Measurements from ENCODE around the gene ANXA5. TPM values are rescaled to one million over a fixed set of nuclear protein-coding genes. Genes with fewer than 3 reads are reported as not detected.

Gene ANXA5
- total RNA-seq, 1 donor from 2014 or later = 130 TPM

GRCh38 chr4:121690001-121690400, 6.8 kb downstream of the ANXA5 start:
- no peak for TF ChIP-seq CTCF (IDR thresholded peaks at IDR 0.05; ENCODE audit: unreplicated experiment)
- no peak overlapping the region for H3K27ac Mint-ChIP-seq
- peaks cover 7% of the 10 kb centered on the region for H3K4me1 Mint-ChIP-seq
- peaks cover 17% of the 10 kb centered on the region for H3K36me3 Mint-ChIP-seq
- no peak overlapping the region for H3K4me3 Mint-ChIP-seq
- no peaks in the 10 kb centered on the region for H3K9me3 Mint-ChIP-seq
- no peaks in the 10 kb centered on the region for H3K27me3 Mint-ChIP-seq (ENCODE audit: low read depth)
- DNase-seq (ENCODE audit: low spot score in 2 of 2, unreplicated experiment in 2 of 2) = no peak

GRCh38 chr4:121688701-121689100, 8.1 kb downstream of the ANXA5 start:
- no peak for TF ChIP-seq CTCF (IDR thresholded peaks at IDR 0.05; ENCODE audit: unreplicated experiment)
- Mint-ChIP-seq H3K36me3 (peaks cover 17% of the 10 kb centered on the region), H3K4me3 (no peak overlapping the region), H3K27me3 (ENCODE audit: low read depth) (no peaks in the 10 kb centered on the region), H3K27ac (no peak overlapping the region), H3K9me3 (no peaks in the 10 kb centered on the region), H3K4me1 (peaks cover 4% of the 10 kb centered on the region)
- DNase-seq (ENCODE audit: low spot score in 2 of 2, unreplicated experiment in 2 of 2) = no peak

DNA sequence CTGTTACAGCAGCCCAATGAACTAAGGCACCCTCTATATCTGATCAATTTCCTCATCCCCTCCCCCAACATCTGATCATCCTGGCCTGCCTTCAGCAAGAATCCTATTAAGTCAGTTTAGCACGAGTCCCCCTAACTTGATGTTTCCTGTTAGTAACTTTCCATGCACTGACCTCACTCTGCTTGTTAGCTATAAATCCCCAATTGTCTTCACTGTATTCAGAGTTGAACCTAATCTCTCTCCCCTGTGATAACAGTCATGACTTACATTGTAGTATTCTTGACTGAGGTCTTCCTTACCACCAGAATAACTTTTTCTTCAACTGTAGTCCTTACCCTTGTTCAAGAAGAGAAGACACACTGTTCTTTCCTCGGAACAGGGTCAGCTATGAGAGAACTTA, 8.5 kb downstream of the ANXA5 start:
- H3K4me1 Mint-ChIP-seq = peaks cover under 1% of the 10 kb centered on the region
- no peaks in the 10 kb centered on the region for H3K27me3 Mint-ChIP-seq (ENCODE audit: low read depth)
- peaks cover 17% of the 10 kb centered on the region for H3K36me3 Mint-ChIP-seq
- no peak overlapping the region for H3K4me3 Mint-ChIP-seq
- no peak overlapping the region for H3K27ac Mint-ChIP-seq
- DNase-seq (ENCODE audit: low spot score in 2 of 2, unreplicated experiment in 2 of 2) = no peak
- no peak for TF ChIP-seq CTCF (IDR thresholded peaks at IDR 0.05; ENCODE audit: unreplicated experiment)
- H3K9me3 Mint-ChIP-seq = no peaks in the 10 kb centered on the region

DNA sequence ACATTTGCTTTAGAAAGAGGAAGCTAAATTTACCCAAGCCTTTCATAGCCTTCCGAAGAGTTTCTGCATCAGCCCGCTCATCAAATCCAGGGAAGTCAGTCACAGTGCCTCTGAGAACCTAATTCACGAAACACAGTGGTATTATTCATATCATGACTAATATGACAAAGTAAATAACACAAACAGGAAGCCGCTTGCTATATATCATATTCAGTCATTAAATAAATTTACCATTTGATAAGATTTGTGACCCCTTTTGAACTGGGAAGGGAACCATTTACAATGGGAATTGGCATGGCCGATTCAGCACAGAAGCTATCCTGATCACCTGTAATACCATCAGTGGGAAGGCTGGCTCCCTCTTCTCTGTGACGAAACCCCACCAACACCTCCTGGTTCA, 10.5 kb downstream of the ANXA5 start:
- no peaks in the 10 kb centered on the region for H3K4me1 Mint-ChIP-seq
- H3K27ac Mint-ChIP-seq = no peak overlapping the region
- H3K4me3 Mint-ChIP-seq = no peak overlapping the region

GRCh38 chr4:121685257-121685656, 11.5 kb downstream of the ANXA5 start:
- TF ChIP-seq CTCF (IDR thresholded peaks at IDR 0.05; ENCODE audit: unreplicated experiment) = no peak
- DNase-seq (ENCODE audit: low spot score in 2 of 2, unreplicated experiment in 2 of 2) = no peak
- Mint-ChIP-seq H3K9me3 (no peaks in the 10 kb centered on the region), H3K27ac (no peak overlapping the region), H3K36me3 (peaks cover 20% of the 10 kb centered on the region), H3K27me3 (ENCODE audit: low read depth) (no peaks in the 10 kb centered on the region), H3K4me3 (no peak overlapping the region), H3K4me1 (no peaks in the 10 kb centered on the region)

More for the DNA sequence above, 10.5 kb downstream of the ANXA5 start:
- DNase-seq (ENCODE audit: low spot score in 2 of 2, unreplicated experiment in 2 of 2) = no peak
- Mint-ChIP-seq H3K27me3 (ENCODE audit: low read depth) (no peaks in the 10 kb centered on the region), H3K36me3 (peaks cover 13% of the 10 kb centered on the region), H3K9me3 (no peaks in the 10 kb centered on the region)
- no peak for TF ChIP-seq CTCF (IDR thresholded peaks at IDR 0.05; ENCODE audit: unreplicated experiment)

- H3K36me3 Mint-ChIP-seq = peaks cover 23% of the 10 kb centered on the region
- no peaks in the 10 kb centered on the region for H3K4me1 Mint-ChIP-seq
- H3K9me3 Mint-ChIP-seq = no peaks in the 10 kb centered on the region
- no peak overlapping the region for H3K4me3 Mint-ChIP-seq
- no peaks in the 10 kb centered on the region for H3K27me3 Mint-ChIP-seq (ENCODE audit: low read depth)
- no peak overlapping the region for H3K27ac Mint-ChIP-seq
- DNase-seq (ENCODE audit: low spot score in 2 of 2, unreplicated experiment in 2 of 2) = no peak
- no peak for TF ChIP-seq CTCF (IDR thresholded peaks at IDR 0.05; ENCODE audit: unreplicated experiment)
Measured at GRCh38 chr4:121684561-121684960, 12.2 kb downstream of the ANXA5 start.

All from mesothelial cell of epicardium (in vitro differentiated cells).